HEK293 (cell line): Measurements from ENCODE around the gene MAP7.

Source experiments
- IKZF3 ChIP-seq: fragments of 450-650 bp; IDR thresholded peaks from 2 replicates; pipeline ENCODE4 v1.5.0; 2018; ENCODE audit warnings: missing biosample characterization, mild to moderate bottlenecking, missing genetic modification characterization, moderate library complexity
- PRDM10 ChIP-seq: fragments of 450-650 bp; formaldehyde crosslinking; IDR thresholded peaks from 2 replicates; pipeline ENCODE4 v1.5.1; 2016; ENCODE audit warnings: missing biosample characterization, missing genetic modification characterization
- REST ChIP-seq: fragments of 450-650 bp; formaldehyde crosslinking; IDR thresholded peaks from 2 replicates; pipeline ENCODE4 v1.5.1; 2016; ENCODE audit warnings: missing biosample characterization, missing genetic modification characterization
- YY1 ChIP-seq: fragments of 450-650 bp; formaldehyde crosslinking; IDR thresholded peaks from 2 replicates; pipeline ENCODE4 v1.5.1; 2018; ENCODE audit warnings: missing biosample characterization, missing genetic modification characterization
- ZNF138 ChIP-seq: fragments of 450-650 bp; formaldehyde crosslinking; IDR thresholded peaks from 2 replicates; pipeline ENCODE4 v1.5.1; 2016; ENCODE audit warnings: missing biosample characterization, missing genetic modification characterization, borderline replicate concordance
- ZNF148 ChIP-seq: fragments of 450-650 bp; formaldehyde crosslinking; IDR thresholded peaks from 2 replicates; pipeline ENCODE4 v1.5.0; 2017; ENCODE audit warnings: missing biosample characterization, missing genetic modification characterization, borderline replicate concordance
- ZNF292 ChIP-seq: fragments of 450-650 bp; formaldehyde crosslinking; IDR thresholded peaks from 2 replicates; pipeline ENCODE4 v1.5.1; 2016; ENCODE audit warnings: low read depth, missing biosample characterization, missing genetic modification characterization, borderline replicate concordance
- ZNF521 ChIP-seq: fragments of 450-650 bp; formaldehyde crosslinking; IDR thresholded peaks from 2 replicates; pipeline ENCODE4 v1.5.1; 2017; ENCODE audit warnings: missing biosample characterization, mild to moderate bottlenecking, missing genetic modification characterization
- ZNF555 ChIP-seq: fragments of 450-650 bp; formaldehyde crosslinking; conservative IDR thresholded peaks from 2 replicates; pipeline ENCODE4 v1.5.1; 2017; ENCODE audit warnings: missing biosample characterization, mild to moderate bottlenecking, missing genetic modification characterization, inconsistent platforms
- ZNF639 ChIP-seq: fragments of 450-650 bp; formaldehyde crosslinking; IDR thresholded peaks from 2 replicates; pipeline ENCODE4 v1.5.1; 2016; ENCODE audit warnings: missing biosample characterization, missing genetic modification characterization
- TF ChIP-seq, protein P1 (sequence below): fragments of 450-650 bp; formaldehyde crosslinking; IDR thresholded peaks from 2 replicates; pipeline ENCODE4 v1.5.1; 2016; ENCODE audit warnings: missing biosample characterization, missing genetic modification characterization
- TF ChIP-seq, protein P2 (sequence below): fragments of 450-650 bp; formaldehyde crosslinking; conservative IDR thresholded peaks from 2 replicates; pipeline ENCODE4 v1.5.1; 2016; ENCODE audit warnings: low read depth, missing biosample characterization, missing genetic modification characterization
- TF ChIP-seq, protein P3 (sequence below): fragments of 450-650 bp; formaldehyde crosslinking; IDR thresholded peaks from 2 replicates; pipeline ENCODE4 v1.5.1; 2016; ENCODE audit warnings: missing biosample characterization, missing genetic modification characterization, low read depth

DNA sequence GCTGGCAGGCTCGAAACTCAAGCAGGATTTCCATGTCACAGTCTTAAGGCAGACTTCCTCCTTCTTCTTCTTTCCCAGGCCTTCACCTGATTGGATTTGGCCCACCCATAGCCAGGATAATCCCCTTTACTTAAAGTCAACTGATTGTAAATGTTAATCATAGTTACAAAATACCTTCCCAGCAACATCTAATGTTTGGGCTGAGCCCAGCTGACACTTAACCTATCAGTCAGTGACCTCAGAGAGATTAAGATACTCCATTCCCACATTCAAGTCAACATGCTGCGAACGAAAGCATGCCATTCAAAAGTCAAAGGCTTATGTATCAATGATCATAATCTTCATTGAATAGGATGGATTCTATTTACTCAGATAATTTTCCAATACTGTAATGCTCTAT lies 16.0 kb downstream of the MAP7 start:
- no peak for TF ChIP-seq ZNF138 (tag by site-specific recombination)
- TF ChIP-seq YY1 (tag by site-specific recombination): no peak
- TF ChIP-seq, protein P1, sequence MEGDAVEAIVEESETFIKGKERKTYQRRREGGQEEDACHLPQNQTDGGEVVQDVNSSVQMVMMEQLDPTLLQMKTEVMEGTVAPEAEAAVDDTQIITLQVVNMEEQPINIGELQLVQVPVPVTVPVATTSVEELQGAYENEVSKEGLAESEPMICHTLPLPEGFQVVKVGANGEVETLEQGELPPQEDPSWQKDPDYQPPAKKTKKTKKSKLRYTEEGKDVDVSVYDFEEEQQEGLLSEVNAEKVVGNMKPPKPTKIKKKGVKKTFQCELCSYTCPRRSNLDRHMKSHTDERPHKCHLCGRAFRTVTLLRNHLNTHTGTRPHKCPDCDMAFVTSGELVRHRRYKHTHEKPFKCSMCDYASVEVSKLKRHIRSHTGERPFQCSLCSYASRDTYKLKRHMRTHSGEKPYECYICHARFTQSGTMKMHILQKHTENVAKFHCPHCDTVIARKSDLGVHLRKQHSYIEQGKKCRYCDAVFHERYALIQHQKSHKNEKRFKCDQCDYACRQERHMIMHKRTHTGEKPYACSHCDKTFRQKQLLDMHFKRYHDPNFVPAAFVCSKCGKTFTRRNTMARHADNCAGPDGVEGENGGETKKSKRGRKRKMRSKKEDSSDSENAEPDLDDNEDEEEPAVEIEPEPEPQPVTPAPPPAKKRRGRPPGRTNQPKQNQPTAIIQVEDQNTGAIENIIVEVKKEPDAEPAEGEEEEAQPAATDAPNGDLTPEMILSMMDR (tag by site-specific recombination): no peak
- TF ChIP-seq ZNF148: no peak
- TF ChIP-seq ZNF292 (tag by site-specific recombination): no peak
- TF ChIP-seq ZNF555 (tag by site-specific recombination): no peak
- no peak for TF ChIP-seq IKZF3 (tag by site-specific recombination)
- TF ChIP-seq ZNF639: no peak
- TF ChIP-seq, protein P2, sequence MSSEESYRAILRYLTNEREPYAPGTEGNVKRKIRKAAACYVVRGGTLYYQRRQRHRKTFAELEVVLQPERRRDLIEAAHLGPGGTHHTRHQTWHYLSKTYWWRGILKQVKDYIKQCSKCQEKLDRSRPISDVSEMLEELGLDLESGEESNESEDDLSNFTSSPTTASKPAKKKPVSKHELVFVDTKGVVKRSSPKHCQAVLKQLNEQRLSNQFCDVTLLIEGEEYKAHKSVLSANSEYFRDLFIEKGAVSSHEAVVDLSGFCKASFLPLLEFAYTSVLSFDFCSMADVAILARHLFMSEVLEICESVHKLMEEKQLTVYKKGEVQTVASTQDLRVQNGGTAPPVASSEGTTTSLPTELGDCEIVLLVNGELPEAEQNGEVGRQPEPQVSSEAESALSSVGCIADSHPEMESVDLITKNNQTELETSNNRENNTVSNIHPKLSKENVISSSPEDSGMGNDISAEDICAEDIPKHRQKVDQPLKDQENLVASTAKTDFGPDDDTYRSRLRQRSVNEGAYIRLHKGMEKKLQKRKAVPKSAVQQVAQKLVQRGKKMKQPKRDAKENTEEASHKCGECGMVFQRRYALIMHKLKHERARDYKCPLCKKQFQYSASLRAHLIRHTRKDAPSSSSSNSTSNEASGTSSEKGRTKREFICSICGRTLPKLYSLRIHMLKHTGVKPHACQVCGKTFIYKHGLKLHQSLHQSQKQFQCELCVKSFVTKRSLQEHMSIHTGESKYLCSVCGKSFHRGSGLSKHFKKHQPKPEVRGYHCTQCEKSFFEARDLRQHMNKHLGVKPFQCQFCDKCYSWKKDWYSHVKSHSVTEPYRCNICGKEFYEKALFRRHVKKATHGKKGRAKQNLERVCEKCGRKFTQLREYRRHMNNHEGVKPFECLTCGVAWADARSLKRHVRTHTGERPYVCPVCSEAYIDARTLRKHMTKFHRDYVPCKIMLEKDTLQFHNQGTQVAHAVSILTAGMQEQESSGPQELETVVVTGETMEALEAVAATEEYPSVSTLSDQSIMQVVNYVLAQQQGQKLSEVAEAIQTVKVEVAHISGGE: no peak
- TF ChIP-seq PRDM10 (tag by site-specific recombination): no peak
- TF ChIP-seq, protein P3, sequence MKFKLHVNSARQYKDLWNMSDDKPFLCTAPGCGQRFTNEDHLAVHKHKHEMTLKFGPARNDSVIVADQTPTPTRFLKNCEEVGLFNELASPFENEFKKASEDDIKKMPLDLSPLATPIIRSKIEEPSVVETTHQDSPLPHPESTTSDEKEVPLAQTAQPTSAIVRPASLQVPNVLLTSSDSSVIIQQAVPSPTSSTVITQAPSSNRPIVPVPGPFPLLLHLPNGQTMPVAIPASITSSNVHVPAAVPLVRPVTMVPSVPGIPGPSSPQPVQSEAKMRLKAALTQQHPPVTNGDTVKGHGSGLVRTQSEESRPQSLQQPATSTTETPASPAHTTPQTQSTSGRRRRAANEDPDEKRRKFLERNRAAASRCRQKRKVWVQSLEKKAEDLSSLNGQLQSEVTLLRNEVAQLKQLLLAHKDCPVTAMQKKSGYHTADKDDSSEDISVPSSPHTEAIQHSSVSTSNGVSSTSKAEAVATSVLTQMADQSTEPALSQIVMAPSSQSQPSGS (tag by site-specific recombination): no peak
- no peak for TF ChIP-seq REST (tag by site-specific recombination)
- no peak for TF ChIP-seq ZNF521 (tag by site-specific recombination)
